Gastrocnemius medialis (tissue), 4 donors: ENCODE measurements around the gene BMX. TPM values are rescaled to one million over a fixed set of nuclear protein-coding genes. Genes with fewer than 3 reads are reported as not detected.

Experiments
- ATAC-seq, 2 donors: fragments of 150-250 bp; one replicate each; pipeline ENCODE4 v1.9.1; 2016
- DNase-seq, 2 donors: peaks; one replicate each; pipeline ENCODE4 v3.0.0-alpha.2; 2019
- H3K27ac ChIP-seq, 4 donors: fragments of 200-600 bp; sonication (generic); 1 replicate in 1 of 4; 2 replicates in 3 of 4; pipeline ENCODE4 v1.5.1; 2016 to 2018; ENCODE audit warnings: mild to moderate bottlenecking in 2 of 4, moderate library complexity in 1 of 4
- H3K27me3 ChIP-seq, 3 donors: fragments of 200-600 bp; sonication (generic) in 2 of 3; 1 replicate in 1 of 3; 2 replicates in 2 of 3; pipeline versions ENCODE4 v1.5.1 to v1.6.0; 2016 to 2019; ENCODE audit warnings: mild to moderate bottlenecking in 1 of 3, moderate library complexity in 1 of 3
- H3K36me3 ChIP-seq, 2 donors: fragments of 200-600 bp; sonication (generic) in 1 of 2; one replicate each; pipeline ENCODE4 v1.5.1; 2017 to 2018
- H3K4me1 ChIP-seq, 2 donors: fragments of 200-600 bp; sonication (generic) in 1 of 2; one replicate each; pipeline ENCODE4 v1.5.1; 2016 to 2017; ENCODE audit warnings: mild to moderate bottlenecking in 2 of 2
- H3K4me3 ChIP-seq, 4 donors: fragments of 200-600 bp; sonication (generic) in 3 of 4; 1 replicate in 1 of 4; 2 replicates in 3 of 4; pipeline ENCODE4 v1.5.1; 2016 to 2019; ENCODE audit warnings: mild to moderate bottlenecking in 2 of 4
- H3K9me3 ChIP-seq, 3 donors: fragments of 200-600 bp; sonication (generic) in 2 of 3; 1 replicate in 1 of 3; 2 replicates in 2 of 3; pipeline ENCODE4 v1.5.1; 2016 to 2019
- POLR2A ChIP-seq, 2 donors: fragments of 450-650 bp; IDR thresholded peaks; one replicate each; pipeline ENCODE4 v1.6.1; 2017; ENCODE audit warnings: antibody characterized with exemption in 2 of 2, mild to moderate bottlenecking in 2 of 2, moderate library complexity in 2 of 2
- in situ Hi-C, 4 donors: fragments of 200-750 bp; cut with MboI; loops; one replicate each; pipeline versions ENCODE4 v1.15.0 to v1.8.0; 2017; ENCODE audit warnings: low sequenced_read_pairs in 4 of 4
- intact Hi-C: fragments of 100-400 bp; cut with DNase I; formaldehyde crosslinking; loops from one replicate; pipeline ENCODE4 v1.15.1; 2023; ENCODE audit warnings: low total_unique reads
- total RNA-seq, 4 donors: library from RNA; depleted of rRNA; stranded (reverse); fragments of >200 nt; gene quantifications; one replicate each; pipeline versions ENCODE4 v1.1.0 to v1.2.3, GENCODE V29; 2016
- TF ChIP-seq, protein P1 (sequence below), 5 experiments: fragments of 450-650 bp in 3 of 5; fragments of 200-600 bp in 2 of 5; sonication (generic) in 2 of 5; IDR thresholded peaks in 4 of 5; conservative IDR thresholded peaks in 1 of 5; 1 replicate in 4 of 5; 2 replicates in 1 of 5; pipeline ENCODE4 v1.5.1; 2016 to 2019; ENCODE audit warnings: antibody characterized with exemption in 5 of 5, mild to moderate bottlenecking in 3 of 5, moderate library complexity in 3 of 5

Gene BMX
- total RNA-seq, 4 donors from 2014 or later: 0.40 to 2.4 (median 0.82) TPM

DNA sequence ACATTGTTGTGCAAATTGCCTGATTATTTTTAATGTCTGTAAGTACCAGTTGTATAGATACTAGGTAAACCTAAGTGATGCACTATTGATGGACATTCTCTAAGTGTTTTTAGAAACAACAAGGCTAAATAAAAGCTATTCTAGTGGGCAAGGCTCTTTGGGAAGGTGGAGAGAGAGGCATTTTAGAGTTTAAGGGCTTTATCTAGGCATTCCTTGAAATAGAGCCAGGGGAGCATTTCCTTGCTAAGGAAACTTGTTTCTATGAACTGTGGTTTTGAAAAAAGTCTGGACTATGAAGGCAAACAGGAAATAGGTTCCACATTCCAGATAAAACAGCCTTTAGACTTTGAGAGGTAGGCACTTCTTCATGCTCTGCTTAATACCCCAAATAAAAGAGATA, 23.8 kb downstream of the BMX start:
- DNase-seq: no peak

DNA sequence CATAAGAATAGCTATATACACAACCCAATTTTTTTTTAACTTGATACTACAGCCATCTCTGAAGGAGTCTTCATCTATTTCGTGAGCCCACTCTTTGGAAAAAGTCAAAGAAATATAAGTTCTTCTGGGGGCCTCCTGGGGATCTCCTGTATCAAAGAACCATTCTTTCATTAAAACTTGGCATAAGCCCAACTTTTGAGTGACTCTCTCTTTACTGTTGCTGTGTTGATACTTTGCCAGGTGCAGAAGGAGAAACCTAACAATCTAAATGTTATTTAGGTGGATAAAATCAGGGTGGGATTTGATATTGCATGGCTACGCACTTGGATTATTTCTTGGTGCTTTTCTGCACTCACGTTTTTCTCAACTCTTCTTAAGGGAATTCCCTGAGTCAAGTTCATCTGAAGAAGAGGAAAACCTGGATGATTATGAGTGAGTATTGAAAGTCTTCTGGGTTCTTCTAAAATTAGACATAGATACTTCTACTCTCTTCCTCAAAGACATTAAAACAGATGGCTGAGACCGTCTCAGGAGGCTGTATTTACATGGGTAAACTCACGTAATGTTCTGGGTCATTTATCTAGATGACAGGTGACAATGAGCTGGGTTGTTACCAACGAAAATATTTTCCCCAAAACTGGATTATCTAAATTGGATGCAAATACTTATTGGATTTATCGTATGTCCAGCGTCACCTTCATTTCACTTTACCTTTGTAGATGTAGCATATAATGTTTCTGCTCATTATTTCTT, 25.2 kb downstream of the BMX start:
- Histone ChIP-seq H3K36me3 (no peaks in the 10 kb centered on the region), H3K4me1 (no peaks in the 10 kb centered on the region), H3K9me3 (no peaks in the 10 kb centered on the region), H3K27ac (no peak overlapping the region), H3K27me3 (no peaks in the 10 kb centered on the region), H3K4me3 (no peak overlapping the region)
- intact Hi-C loops: no loop called here
- TF ChIP-seq, protein P1, sequence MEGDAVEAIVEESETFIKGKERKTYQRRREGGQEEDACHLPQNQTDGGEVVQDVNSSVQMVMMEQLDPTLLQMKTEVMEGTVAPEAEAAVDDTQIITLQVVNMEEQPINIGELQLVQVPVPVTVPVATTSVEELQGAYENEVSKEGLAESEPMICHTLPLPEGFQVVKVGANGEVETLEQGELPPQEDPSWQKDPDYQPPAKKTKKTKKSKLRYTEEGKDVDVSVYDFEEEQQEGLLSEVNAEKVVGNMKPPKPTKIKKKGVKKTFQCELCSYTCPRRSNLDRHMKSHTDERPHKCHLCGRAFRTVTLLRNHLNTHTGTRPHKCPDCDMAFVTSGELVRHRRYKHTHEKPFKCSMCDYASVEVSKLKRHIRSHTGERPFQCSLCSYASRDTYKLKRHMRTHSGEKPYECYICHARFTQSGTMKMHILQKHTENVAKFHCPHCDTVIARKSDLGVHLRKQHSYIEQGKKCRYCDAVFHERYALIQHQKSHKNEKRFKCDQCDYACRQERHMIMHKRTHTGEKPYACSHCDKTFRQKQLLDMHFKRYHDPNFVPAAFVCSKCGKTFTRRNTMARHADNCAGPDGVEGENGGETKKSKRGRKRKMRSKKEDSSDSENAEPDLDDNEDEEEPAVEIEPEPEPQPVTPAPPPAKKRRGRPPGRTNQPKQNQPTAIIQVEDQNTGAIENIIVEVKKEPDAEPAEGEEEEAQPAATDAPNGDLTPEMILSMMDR (IDR thresholded peaks at IDR 0.05 in 4 of 5, conservative IDR thresholded peaks at IDR 0.05 in 1 of 5): no peak
- TF ChIP-seq POLR2A (IDR thresholded peaks at IDR 0.05): no peak
- in situ Hi-C loops: no loop called here
- no peak for ATAC-seq
- DNase-seq: no peak

More for the DNA sequence above, 23.8 kb downstream of the BMX start:
- Histone ChIP-seq H3K9me3 (no peaks in the 10 kb centered on the region), H3K4me1 (no peaks in the 10 kb centered on the region), H3K27ac (no peak overlapping the region), H3K36me3 (no peaks in the 10 kb centered on the region), H3K4me3 (no peak overlapping the region), H3K27me3 (peaks cover 0 to 3% (median 0%) of the 10 kb centered on the region in 3 donors)
- TF ChIP-seq, protein P1 (IDR thresholded peaks at IDR 0.05 in 4 of 5, conservative IDR thresholded peaks at IDR 0.05 in 1 of 5): no peak
- TF ChIP-seq POLR2A (IDR thresholded peaks at IDR 0.05): no peak
- intact Hi-C loops: no loop called here
- in situ Hi-C loops: no loop called here
- ATAC-seq: no peak

DNA sequence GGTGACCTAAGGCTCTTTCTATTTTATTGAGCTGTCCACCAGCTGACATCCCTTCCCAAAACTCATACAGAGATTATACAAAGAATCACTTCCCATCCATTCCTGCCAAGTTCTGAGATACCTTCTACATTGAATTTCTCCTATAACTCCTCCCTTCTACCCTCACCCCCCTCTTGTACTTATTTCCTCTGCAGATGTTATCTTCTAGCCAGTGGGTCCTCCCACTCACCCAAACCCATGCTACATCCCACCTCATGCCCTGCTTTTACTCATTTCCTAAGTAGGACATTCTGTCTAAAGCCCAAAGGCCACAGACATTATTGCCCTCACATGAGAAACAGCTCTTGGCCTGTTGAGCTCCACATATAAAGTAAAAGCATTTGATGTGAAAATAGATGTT, 28.6 kb downstream of the BMX start:
- no peak overlapping the region for H3K27ac ChIP-seq
- TF ChIP-seq POLR2A (IDR thresholded peaks at IDR 0.05): no peak
- TF ChIP-seq, protein P1 (IDR thresholded peaks at IDR 0.05 in 4 of 5, conservative IDR thresholded peaks at IDR 0.05 in 1 of 5): no peak
- no peaks in the 10 kb centered on the region for H3K36me3 ChIP-seq
- ATAC-seq (no peak), DNase-seq (no peak)
- no peaks in the 10 kb centered on the region for H3K9me3 ChIP-seq
- in situ Hi-C loops: no loop called here
- no peaks in the 10 kb centered on the region for H3K27me3 ChIP-seq
- H3K4me3 ChIP-seq: no peak overlapping the region
- no peaks in the 10 kb centered on the region for H3K4me1 ChIP-seq
- intact Hi-C loops: no loop called here

DNA sequence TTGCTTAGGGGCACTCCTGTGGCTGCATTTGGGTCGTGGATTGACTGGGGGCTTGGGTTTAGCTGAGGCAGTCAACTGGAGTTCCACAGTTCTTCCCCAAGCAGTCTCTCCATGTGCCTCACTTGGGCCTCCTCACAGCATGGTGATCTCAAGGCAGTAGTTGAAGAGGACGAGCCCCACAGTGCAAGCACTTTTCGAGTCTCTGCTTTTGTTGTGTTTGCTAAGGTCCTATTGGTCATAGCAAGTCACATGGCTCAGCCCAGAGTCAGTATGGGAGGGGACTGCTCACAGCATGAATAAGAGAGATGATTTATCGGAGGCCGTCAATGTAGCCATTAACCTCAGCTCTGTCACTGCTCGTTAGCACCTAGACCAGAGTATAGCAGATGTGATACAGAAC, 29.7 kb downstream of the BMX start:
- no peaks in the 10 kb centered on the region for H3K9me3 ChIP-seq
- intact Hi-C loops: no loop called here
- no peaks in the 10 kb centered on the region for H3K4me1 ChIP-seq
- ATAC-seq (no peak), DNase-seq (no peak)
- no peaks in the 10 kb centered on the region for H3K27me3 ChIP-seq
- no peak overlapping the region for H3K27ac ChIP-seq
- H3K36me3 ChIP-seq: no peaks in the 10 kb centered on the region
- TF ChIP-seq, protein P1 (IDR thresholded peaks at IDR 0.05 in 4 of 5, conservative IDR thresholded peaks at IDR 0.05 in 1 of 5): no peak
- no peak for TF ChIP-seq POLR2A (IDR thresholded peaks at IDR 0.05)
- in situ Hi-C loops: no loop called here
- no peak overlapping the region for H3K4me3 ChIP-seq

DNA sequence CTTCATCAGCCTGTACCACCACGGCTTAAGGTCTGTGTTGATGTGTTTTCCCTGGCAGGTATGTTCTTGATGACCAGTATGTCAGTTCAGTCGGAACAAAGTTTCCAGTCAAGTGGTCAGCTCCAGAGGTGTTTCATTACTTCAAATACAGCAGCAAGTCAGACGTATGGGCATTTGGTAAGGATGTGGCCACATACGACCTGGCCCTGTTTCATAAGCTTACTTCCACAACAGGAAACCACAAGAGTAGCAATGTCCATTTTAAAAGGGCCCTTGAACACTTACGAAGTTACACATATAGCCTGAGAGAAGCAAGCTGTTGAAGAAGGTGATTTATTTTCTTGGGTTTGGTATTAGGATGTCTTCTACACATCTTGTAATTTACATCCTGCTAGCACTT, 46.1 kb downstream of the BMX start:
- DNase-seq (no peak), ATAC-seq (no peak)
- Histone ChIP-seq H3K4me3 (no peak overlapping the region), H3K36me3 (no peaks in the 10 kb centered on the region), H3K4me1 (no peaks in the 10 kb centered on the region), H3K27ac (no peak overlapping the region), H3K9me3 (no peaks in the 10 kb centered on the region), H3K27me3 (no peaks in the 10 kb centered on the region)
- intact Hi-C loops (no loop called here), in situ Hi-C loops (no loop called here)
- TF ChIP-seq, protein P1 (IDR thresholded peaks at IDR 0.05 in 4 of 5, conservative IDR thresholded peaks at IDR 0.05 in 1 of 5): no peak
- TF ChIP-seq POLR2A (IDR thresholded peaks at IDR 0.05): no peak
